ENCODE results near the gene EPHB1. TPM values are rescaled to one million over a fixed set of nuclear protein-coding genes. Genes with fewer than 3 reads are reported as not detected.

The EPHB1 gene
- total and polyA plus RNA-seq, 4 donors: 0.23 to 1.7 (median 0.52) TPM

GRCh38 chr3:135176881-135177280, 381.8 kb downstream of the EPHB1 start:
- H3K27me3 ChIP-seq (ENCODE audit: control insufficient read depth in 4 of 4, insufficient read depth in 4 of 4, low read length in 3 of 4): no peaks in the 10 kb centered on the region
- TF ChIP-seq TAF1 (conservative IDR thresholded peaks at IDR 0.05): no peak
- H3K4me3 ChIP-seq (ENCODE audit: low read depth in 1 of 3, low read length in 3 of 3): no peak overlapping the region
- 87% methylated on average over 9 of the region's 9 CpGs for WGBS
- H3K9me3 ChIP-seq (ENCODE audit: control insufficient read depth in 4 of 4, low read length in 3 of 4): peaks cover 0 to 7% (median 3%) of the 10 kb centered on the region in 4 donors
- H3K4me1 ChIP-seq (ENCODE audit: control insufficient read depth in 4 of 4, insufficient read depth in 4 of 4, low read length in 3 of 4): no peaks in the 10 kb centered on the region
- no peaks in the 10 kb centered on the region for H3K36me3 ChIP-seq (ENCODE audit: control insufficient read depth in 4 of 4, insufficient read depth in 3 of 4, low read depth in 1 of 4, low read length in 3 of 4)
- no peak overlapping the region for H3K27ac ChIP-seq (ENCODE audit: low read depth in 1 of 2, low read length in 2 of 2)
- DNase-seq (ENCODE audit: low spot score): no peak
- no peak overlapping the region for H3K9ac ChIP-seq (ENCODE audit: low read depth in 1 of 2, low read length in 2 of 2)

DNA sequence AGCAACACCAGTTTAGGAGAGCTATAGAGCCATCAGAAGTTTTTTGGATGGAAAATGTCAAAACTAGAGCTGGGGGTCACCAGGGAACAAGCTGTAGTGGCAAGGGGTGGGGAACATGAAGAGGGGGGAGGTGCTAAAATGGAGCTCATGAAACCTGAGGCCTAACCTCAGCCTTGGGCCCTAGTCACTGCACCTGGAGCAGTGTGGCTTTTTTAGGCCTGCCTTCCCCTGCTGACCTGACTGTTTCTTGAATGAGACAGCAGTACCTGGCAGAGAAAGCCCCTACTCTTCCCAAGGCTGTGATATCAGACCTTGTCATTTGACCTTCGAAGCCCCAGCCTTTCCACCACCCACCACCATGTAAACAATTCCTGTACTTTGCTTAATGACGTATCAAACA, 383.5 kb downstream of the EPHB1 start:
- no peak for DNase-seq (ENCODE audit: low spot score)
- Histone ChIP-seq H3K9me3 (ENCODE audit: control insufficient read depth in 4 of 4, low read length in 3 of 4) (no peaks in the 10 kb centered on the region), H3K9ac (ENCODE audit: low read depth in 1 of 2, low read length in 2 of 2) (no peak overlapping the region), H3K27me3 (ENCODE audit: control insufficient read depth in 4 of 4, insufficient read depth in 4 of 4, low read length in 3 of 4) (no peaks in the 10 kb centered on the region), H3K4me3 (ENCODE audit: low read depth in 1 of 3, low read length in 3 of 3) (no peak overlapping the region), H3K27ac (ENCODE audit: low read depth in 1 of 2, low read length in 2 of 2) (no peak overlapping the region), H3K36me3 (ENCODE audit: control insufficient read depth in 4 of 4, insufficient read depth in 3 of 4, low read depth in 1 of 4, low read length in 3 of 4) (no peaks in the 10 kb centered on the region), H3K4me1 (ENCODE audit: control insufficient read depth in 4 of 4, insufficient read depth in 4 of 4, low read length in 3 of 4) (no peaks in the 10 kb centered on the region)
- WGBS: 83% methylated on average over 2 of the region's 2 CpGs
- TF ChIP-seq JUND (IDR thresholded peaks at IDR 0.05): no peak
- no peak for TF ChIP-seq FOXA1 (IDR thresholded peaks at IDR 0.05)
- TF ChIP-seq, protein P1, sequence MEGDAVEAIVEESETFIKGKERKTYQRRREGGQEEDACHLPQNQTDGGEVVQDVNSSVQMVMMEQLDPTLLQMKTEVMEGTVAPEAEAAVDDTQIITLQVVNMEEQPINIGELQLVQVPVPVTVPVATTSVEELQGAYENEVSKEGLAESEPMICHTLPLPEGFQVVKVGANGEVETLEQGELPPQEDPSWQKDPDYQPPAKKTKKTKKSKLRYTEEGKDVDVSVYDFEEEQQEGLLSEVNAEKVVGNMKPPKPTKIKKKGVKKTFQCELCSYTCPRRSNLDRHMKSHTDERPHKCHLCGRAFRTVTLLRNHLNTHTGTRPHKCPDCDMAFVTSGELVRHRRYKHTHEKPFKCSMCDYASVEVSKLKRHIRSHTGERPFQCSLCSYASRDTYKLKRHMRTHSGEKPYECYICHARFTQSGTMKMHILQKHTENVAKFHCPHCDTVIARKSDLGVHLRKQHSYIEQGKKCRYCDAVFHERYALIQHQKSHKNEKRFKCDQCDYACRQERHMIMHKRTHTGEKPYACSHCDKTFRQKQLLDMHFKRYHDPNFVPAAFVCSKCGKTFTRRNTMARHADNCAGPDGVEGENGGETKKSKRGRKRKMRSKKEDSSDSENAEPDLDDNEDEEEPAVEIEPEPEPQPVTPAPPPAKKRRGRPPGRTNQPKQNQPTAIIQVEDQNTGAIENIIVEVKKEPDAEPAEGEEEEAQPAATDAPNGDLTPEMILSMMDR (IDR thresholded peaks at IDR 0.05; ENCODE audit: low read depth, low read length, missing input control): no peak
- no peak for TF ChIP-seq GABPA (IDR thresholded peaks at IDR 0.05 in 1 of 2, conservative IDR thresholded peaks at IDR 0.05 in 1 of 2)
- TF ChIP-seq HNF4A (conservative IDR thresholded peaks at IDR 0.05): no peak
- TF ChIP-seq SP1 (IDR thresholded peaks at IDR 0.05): no peak
- no peak for TF ChIP-seq YY1 (IDR thresholded peaks at IDR 0.05)
- no peak for TF ChIP-seq HNF4G (IDR thresholded peaks at IDR 0.05)
- no peak for TF ChIP-seq TAF1 (conservative IDR thresholded peaks at IDR 0.05)
- TF ChIP-seq, protein P2, sequence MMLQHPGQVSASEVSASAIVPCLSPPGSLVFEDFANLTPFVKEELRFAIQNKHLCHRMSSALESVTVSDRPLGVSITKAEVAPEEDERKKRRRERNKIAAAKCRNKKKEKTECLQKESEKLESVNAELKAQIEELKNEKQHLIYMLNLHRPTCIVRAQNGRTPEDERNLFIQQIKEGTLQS (IDR thresholded peaks at IDR 0.05): no peak
- no peak for TF ChIP-seq FOXA2 (IDR thresholded peaks at IDR 0.05)
- TF ChIP-seq, protein P3, sequence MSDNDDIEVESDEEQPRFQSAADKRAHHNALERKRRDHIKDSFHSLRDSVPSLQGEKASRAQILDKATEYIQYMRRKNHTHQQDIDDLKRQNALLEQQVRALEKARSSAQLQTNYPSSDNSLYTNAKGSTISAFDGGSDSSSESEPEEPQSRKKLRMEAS (IDR thresholded peaks at IDR 0.05): no peak
- no peak for TF ChIP-seq RXRA (IDR thresholded peaks at IDR 0.05)

DNA sequence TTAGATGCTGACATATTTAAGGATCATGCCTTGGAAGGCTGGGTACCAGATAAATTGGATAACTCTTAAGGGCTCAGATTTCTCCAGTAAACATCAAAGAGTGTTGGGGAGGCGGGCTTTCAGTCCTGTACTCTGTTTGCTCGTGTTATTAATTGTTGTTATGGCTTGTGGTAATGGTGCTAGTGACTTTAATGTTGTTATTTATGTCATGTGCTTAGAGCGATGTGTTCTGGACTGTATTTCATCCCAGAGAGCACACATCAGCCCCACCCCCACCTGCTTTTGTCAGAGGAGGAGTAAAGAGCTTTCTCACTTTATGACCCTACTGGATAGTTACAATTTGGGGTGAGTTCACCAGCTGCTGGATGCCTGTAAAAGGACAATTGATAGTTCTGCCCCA, 386.3 kb downstream of the EPHB1 start:
- Histone ChIP-seq H3K9me3 (ENCODE audit: control insufficient read depth in 4 of 4, low read length in 3 of 4) (no peaks in the 10 kb centered on the region), H3K4me1 (ENCODE audit: control insufficient read depth in 4 of 4, insufficient read depth in 4 of 4, low read length in 3 of 4) (no peaks in the 10 kb centered on the region), H3K9ac (ENCODE audit: low read depth in 1 of 2, low read length in 2 of 2) (no peak overlapping the region), H3K27ac (ENCODE audit: low read depth in 1 of 2, low read length in 2 of 2) (no peak overlapping the region), H3K4me3 (ENCODE audit: low read depth in 1 of 3, low read length in 3 of 3) (no peak overlapping the region), H3K27me3 (ENCODE audit: control insufficient read depth in 4 of 4, insufficient read depth in 4 of 4, low read length in 3 of 4) (no peaks in the 10 kb centered on the region), H3K36me3 (ENCODE audit: control insufficient read depth in 4 of 4, insufficient read depth in 3 of 4, low read depth in 1 of 4, low read length in 3 of 4) (no peaks in the 10 kb centered on the region)
- WGBS: 74% methylated on average over 3 of the region's 3 CpGs
- TF ChIP-seq, protein P1 (IDR thresholded peaks at IDR 0.05; ENCODE audit: low read depth, low read length, missing input control): no peak
- TF ChIP-seq FOXA2 (IDR thresholded peaks at IDR 0.05): no peak
- TF ChIP-seq YY1 (IDR thresholded peaks at IDR 0.05): no peak
- TF ChIP-seq, protein P2 (IDR thresholded peaks at IDR 0.05): no peak
- no peak for TF ChIP-seq SP1 (IDR thresholded peaks at IDR 0.05)
- TF ChIP-seq JUND (IDR thresholded peaks at IDR 0.05): no peak
- no peak for TF ChIP-seq TAF1 (conservative IDR thresholded peaks at IDR 0.05)
- TF ChIP-seq, protein P3 (IDR thresholded peaks at IDR 0.05): no peak
- TF ChIP-seq HNF4G (IDR thresholded peaks at IDR 0.05): no peak
- no peak for TF ChIP-seq REST (IDR thresholded peaks at IDR 0.05)
- TF ChIP-seq RXRA (IDR thresholded peaks at IDR 0.05): no peak
- no peak for TF ChIP-seq FOXA1 (IDR thresholded peaks at IDR 0.05)
- no peak for TF ChIP-seq EGR1 (IDR thresholded peaks at IDR 0.05; ENCODE audit: low read depth in 2 of 2)
- no peak for DNase-seq (ENCODE audit: low spot score)
